Measurements from ENCODE around the gene NFIA.

DNA sequence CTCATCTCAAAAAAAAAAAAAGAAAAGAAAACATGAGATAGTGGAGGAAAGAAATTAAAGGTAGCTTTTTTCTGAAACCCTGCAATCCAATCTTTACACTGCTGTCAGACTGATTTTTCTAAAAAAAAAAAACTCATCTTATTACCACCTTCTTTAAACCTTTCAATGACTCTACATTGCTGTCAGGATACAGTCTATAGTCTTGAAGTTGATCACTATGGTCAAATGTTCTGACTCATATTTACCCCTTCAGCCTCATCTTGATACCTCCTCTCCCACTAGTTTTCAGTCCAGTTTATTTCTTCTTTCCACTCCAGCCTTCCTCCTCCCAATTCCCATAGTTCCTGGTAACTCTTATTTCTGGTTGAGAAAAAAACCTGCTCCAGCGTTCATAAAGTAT, 17.7 kb upstream of the NFIA start:
- TF ChIP-seq ZNF431 (CRISPR knock-in tag; IDR thresholded peaks at IDR 0.05; ENCODE audit: borderline replicate concordance, low read depth), result no peak
- TF ChIP-seq, protein P1, sequence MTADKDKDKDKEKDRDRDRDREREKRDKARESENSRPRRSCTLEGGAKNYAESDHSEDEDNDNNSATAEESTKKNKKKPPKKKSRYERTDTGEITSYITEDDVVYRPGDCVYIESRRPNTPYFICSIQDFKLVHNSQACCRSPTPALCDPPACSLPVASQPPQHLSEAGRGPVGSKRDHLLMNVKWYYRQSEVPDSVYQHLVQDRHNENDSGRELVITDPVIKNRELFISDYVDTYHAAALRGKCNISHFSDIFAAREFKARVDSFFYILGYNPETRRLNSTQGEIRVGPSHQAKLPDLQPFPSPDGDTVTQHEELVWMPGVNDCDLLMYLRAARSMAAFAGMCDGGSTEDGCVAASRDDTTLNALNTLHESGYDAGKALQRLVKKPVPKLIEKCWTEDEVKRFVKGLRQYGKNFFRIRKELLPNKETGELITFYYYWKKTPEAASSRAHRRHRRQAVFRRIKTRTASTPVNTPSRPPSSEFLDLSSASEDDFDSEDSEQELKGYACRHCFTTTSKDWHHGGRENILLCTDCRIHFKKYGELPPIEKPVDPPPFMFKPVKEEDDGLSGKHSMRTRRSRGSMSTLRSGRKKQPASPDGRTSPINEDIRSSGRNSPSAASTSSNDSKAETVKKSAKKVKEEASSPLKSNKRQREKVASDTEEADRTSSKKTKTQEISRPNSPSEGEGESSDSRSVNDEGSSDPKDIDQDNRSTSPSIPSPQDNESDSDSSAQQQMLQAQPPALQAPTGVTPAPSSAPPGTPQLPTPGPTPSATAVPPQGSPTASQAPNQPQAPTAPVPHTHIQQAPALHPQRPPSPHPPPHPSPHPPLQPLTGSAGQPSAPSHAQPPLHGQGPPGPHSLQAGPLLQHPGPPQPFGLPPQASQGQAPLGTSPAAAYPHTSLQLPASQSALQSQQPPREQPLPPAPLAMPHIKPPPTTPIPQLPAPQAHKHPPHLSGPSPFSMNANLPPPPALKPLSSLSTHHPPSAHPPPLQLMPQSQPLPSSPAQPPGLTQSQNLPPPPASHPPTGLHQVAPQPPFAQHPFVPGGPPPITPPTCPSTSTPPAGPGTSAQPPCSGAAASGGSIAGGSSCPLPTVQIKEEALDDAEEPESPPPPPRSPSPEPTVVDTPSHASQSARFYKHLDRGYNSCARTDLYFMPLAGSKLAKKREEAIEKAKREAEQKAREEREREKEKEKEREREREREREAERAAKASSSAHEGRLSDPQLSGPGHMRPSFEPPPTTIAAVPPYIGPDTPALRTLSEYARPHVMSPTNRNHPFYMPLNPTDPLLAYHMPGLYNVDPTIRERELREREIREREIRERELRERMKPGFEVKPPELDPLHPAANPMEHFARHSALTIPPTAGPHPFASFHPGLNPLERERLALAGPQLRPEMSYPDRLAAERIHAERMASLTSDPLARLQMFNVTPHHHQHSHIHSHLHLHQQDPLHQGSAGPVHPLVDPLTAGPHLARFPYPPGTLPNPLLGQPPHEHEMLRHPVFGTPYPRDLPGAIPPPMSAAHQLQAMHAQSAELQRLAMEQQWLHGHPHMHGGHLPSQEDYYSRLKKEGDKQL (CRISPR knock-in tag; IDR thresholded peaks at IDR 0.05; ENCODE audit: low read depth), result no peak
- no peak for TF ChIP-seq SIN3A (IDR thresholded peaks at IDR 0.05; ENCODE audit: borderline replicate concordance, low read depth, low read length)
- TF ChIP-seq HDAC6 (IDR thresholded peaks at IDR 0.05; ENCODE audit: low read depth, low read length), result no peak
- TF ChIP-seq, protein P2, sequence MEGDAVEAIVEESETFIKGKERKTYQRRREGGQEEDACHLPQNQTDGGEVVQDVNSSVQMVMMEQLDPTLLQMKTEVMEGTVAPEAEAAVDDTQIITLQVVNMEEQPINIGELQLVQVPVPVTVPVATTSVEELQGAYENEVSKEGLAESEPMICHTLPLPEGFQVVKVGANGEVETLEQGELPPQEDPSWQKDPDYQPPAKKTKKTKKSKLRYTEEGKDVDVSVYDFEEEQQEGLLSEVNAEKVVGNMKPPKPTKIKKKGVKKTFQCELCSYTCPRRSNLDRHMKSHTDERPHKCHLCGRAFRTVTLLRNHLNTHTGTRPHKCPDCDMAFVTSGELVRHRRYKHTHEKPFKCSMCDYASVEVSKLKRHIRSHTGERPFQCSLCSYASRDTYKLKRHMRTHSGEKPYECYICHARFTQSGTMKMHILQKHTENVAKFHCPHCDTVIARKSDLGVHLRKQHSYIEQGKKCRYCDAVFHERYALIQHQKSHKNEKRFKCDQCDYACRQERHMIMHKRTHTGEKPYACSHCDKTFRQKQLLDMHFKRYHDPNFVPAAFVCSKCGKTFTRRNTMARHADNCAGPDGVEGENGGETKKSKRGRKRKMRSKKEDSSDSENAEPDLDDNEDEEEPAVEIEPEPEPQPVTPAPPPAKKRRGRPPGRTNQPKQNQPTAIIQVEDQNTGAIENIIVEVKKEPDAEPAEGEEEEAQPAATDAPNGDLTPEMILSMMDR (CRISPR knock-in tag; IDR thresholded peaks at IDR 0.05), result no peak
